ENCODE results near the gene USP14.

Gene USP14

DNA sequence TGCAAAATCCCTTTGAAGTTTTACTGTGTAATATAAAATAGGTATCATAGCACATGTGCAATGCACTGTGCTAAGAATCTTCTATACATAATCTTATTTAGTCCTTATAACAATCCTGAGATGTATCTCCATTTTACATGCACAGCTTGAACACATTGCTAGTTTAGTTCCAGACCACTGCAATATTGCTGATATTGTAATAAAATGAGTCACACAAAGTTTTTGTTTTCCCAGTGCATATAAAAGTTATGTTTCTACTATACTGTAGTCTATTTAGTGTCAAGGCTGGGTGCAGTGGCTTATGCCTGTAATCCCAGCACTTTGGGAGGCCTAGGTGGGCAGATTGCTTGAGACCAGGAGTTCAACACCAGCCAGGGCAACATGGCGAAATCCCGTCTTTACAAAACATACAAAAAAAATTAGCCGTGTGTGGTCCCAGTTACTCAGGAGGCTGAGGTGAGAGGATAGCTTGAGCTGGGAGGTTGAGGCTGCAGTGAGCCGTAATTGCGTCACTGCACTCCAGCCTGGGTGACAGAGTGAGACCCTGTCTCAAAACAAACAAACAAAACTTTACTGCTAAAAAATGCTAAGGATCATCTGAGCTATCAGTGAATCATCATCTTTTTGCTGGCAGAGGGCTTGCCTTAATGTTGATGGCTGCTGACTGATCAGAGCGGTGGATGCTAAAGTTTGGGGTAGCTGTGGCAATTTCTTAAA, 1.7 kb upstream of the USP14 start:
- no peak for DNase-seq

- DNase-seq: no peak
Measured at GRCh38 chr18:159037-159652, 788 bp downstream of the USP14 start.

- DNase-seq: no peak
Measured at GRCh38 chr18:159933-160332, 1.6 kb downstream of the USP14 start.

DNA sequence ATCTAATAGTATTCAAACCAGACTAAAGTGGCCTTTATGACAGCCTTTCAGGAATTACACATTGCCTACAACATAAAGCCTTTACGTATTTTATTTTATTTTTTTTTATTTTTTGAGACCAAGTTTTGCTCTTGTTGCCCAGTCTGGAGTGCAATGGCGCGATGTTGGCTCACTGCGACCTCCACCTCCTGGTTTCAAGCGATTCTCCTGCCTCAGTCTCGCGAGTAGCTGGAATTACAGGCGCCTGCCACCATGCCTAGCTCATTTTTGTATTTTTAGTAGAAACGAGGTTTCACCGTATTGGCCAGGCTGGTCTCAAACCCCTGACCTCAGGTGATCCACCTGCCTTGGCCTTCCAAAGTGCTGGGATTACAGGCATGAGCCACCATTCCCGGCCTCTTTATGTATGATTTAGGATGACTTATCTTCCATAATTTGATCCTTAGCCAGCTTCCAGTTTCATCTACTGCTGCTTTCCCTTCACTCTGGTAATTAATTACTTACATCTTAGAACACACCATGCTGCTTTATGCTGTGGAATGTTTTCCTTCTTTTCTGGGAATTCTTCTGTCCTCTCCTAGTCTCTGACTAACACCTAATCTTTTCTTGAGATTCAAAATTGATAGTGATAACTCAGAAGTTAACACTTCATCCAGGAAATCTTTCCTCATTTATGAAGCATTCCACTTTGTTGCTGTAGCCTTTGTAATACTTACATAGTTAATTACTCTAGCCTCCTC, 2.6 kb downstream of the USP14 start:
- DNase-seq: no peak

GRCh38 chr18:172361-172760, 14.0 kb downstream of the USP14 start:
- no peak for DNase-seq

- no peak for DNase-seq
Measured at GRCh38 chr18:179499-179898, 21.1 kb downstream of the USP14 start.

DNA sequence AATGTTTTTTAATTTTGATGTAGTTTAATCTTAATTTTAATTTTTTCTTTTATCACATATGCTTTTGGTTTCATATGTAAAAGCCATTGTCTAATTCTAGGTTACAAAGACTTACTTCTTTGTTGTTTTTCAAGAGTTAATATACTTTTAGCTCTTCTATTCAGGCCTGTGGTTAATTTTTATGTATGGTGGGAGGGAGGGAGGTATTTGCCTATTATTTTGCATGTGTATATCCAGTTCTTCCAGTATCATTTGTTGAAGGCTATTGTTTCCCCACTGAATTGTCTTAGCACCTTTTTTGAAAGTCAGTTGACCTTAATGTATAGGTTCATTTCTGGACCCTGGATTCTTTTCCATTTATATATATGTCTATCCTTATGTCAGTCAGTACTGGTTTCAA, 23.4 kb downstream of the USP14 start:
- DNase-seq: no peak

GRCh38 chr18:183769-184168, 25.4 kb downstream of the USP14 start:
- no peak for DNase-seq

DNA sequence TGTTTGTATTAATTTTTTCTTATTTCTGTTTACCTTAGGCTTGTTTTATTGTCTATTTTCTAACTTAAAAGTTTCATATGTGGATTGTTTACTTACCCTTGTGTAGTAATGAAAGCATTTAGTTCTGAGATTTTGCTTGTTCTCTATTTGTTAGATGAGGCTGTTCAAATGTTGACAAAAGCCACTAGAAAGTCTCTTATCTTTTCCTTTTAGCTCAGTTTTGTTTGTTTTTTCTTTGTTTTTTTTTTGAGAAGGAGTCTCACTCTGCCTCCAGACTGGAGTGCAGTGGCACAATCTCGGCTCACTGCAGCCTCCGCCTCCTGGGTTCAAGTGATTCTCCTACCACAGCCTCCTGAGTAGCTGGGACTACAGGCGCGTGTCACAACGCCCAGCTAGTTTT, 30.9 kb downstream of the USP14 start:
- no peak for DNase-seq

GRCh38 chr18:191725-192124, 33.4 kb downstream of the USP14 start:
- DNase-seq: no peak

DNA sequence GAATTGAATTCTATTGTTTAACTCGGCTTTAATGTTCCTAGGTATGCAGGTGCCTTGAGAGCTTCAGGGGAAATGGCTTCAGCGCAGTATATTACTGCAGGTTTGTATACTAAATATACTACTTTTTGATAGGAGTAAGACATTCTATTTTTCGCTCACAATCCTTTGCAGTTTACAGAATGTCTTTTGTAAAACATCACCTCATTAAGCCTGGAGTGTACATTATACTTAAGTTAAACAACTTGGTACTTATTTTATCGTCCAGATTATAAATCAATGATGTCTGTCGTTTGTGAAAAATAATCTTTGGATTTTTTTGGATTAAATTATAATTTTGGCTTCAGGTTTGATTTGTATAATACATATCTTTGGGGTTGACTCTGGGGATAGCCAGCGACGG, 34.4 kb downstream of the USP14 start:
- no peak for DNase-seq

GRCh38 chr18:195651-196050, 37.3 kb downstream of the USP14 start:
- DNase-seq: no peak

- no peak for DNase-seq
Measured at GRCh38 chr18:199214-199613, 40.9 kb downstream of the USP14 start.

GRCh38 chr18:199768-200167, 41.4 kb downstream of the USP14 start:
- no peak for DNase-seq

DNA sequence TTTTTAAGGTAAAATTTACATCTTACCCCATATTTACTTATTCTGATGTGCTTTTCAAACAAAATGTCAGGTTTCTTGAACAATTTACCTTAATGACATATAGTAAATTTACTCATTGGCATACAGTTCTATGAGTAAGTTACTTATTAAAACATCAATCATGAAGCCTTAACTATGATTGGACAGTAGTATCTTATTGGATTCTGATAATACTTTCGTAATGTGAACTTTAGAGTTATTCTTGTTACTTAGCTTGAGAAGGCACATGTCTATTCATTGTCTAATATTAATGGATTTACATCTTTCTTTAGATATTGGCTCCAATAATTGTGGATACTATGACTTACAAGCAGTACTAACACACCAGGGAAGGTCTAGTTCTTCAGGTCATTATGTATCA, 51.7 kb downstream of the USP14 start:
- no peak for DNase-seq

DNA sequence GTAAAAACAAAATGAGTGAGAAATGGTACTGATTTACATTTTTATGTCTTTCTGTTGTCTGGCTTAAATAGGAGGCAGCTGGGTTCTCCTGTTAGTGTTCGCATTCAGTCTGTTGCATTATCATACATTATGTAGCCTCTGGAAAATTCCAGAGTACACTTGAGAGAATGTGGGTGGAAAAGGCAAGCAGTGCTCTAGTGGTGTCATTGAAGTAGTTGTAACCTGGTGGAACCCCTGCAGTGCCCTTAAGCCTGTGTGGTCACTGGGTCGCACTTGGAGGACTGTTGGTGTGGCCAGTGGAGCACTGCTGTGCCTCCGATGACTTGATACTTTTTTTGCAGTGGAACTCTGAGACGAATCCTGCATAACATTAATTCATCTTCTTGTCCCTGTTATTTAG, 52.4 kb downstream of the USP14 start:
- DNase-seq: no peak

- no peak for DNase-seq
Measured at GRCh38 chr18:211582-211981, 53.2 kb downstream of the USP14 start.

DNA sequence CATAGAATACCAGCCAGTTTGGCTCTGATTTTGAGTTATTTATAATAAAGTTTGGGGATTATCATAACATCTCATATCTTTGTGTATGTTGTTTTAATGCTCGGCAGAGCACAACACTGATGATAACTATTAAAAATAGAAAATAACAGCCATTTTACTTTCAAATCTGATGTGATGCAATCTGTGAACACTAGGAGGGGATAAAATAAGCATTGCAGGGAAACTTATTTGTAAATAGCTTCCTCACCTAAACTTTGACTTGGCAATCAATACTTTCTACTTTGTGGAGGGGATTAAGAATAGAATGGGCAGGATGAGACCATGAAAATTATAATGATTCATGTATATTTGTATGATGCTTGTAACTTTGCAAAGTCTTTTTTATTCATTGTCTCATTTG, 54.4 kb downstream of the USP14 start:
- DNase-seq: no peak

DNA sequence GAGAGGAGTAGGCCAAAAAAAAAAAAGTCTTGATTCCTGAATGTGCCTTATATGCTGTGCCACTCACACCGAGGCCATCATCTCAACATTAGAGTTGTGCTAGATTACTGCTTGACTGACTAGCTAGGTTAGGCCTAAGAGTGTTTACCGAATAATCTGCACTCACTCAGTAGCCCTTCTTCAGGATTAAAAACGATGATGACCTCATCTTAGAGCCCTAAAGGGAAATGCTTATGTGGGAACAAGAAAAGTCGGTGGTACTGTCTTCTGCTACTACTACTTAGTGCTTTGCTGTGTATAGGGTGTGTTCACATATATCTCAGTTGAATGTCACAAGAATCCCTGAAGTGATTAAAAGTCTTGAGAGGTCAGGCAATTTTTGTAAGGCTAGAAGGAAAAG, 55.1 kb downstream of the USP14 start:
- DNase-seq: no peak

DNA sequence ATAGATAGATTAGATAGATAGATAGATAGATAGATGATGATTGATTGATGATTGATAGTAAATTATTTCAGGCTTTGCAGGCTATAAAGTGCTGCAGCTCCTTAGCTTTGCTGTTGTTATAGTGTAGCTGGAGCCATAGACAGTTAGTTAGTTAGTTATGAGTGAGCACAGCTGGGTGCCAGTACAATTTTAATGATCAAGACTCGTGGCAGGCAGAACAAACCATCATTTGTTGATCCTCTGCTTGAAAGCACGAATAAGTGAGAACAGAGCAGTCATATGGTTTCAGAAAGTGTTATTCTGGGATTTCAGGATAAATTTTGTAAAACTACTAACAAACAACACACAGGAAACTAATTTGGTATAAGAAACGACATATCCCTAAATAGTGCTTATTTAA, 55.6 kb downstream of the USP14 start:
- DNase-seq: no peak

DNA sequence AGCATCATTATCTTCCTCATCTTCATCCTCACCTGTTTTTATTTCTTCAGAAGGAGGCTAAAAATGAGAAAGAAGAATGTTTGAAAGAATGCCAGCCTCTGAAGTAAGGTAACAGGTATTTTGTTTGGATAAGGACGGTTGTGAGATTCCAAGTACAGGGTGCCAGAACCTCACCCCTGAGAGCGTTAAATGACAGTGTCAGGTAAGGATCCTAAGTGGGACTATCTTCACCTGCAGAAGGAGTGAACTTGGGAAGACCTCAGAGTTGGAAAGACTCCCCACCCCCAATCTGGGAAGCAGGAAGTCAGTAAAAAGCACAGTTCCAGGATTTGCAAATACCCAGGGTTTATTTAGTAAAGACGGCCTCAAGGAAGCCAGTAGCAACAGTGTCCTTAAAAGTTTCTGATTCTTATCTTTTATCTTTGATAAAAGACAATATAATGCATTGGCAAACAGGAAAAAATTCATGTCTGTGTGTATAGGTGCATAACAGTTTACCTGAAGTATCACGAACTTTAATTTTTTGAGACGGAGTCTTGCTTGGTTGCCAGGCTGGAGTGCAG, 57.2 kb downstream of the USP14 start:
- DNase-seq: no peak

DNA sequence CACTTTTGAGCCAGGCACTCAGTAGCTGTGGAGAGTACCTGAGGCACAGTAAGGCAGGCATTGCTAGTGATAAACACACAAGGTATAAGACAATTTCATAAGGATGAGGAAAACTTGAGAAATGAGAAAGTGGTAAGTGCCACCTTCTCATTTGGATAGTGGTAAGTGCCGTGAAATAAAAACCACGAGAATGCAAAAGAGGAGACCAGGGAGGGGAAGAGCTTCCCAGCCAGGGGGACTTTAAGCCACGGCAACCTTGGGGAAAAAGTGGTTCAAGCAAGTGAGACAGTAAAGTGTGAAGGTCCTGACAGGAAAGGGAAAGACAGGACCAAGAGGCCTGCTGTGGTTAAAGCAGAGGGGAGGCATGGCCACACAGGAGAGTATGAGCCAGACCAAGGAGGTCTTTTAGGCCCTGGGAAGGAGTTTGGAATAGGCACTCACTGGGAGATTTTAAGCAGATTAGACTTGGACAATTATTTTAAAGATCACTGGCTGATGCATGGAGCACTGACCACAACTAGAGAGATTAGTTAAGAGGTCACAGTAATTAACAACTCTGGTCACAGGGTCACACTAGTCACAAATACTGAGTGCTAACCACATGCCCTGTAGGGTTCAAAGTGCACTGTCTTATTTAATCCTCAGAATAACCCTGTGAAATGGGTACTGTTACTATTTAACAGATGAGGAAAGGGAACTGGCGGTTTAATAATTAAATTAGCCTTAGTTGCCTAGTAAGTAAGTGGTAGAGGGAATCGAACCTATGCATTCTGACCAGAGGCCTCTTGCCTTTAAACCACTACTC, 59.4 kb downstream of the USP14 start:
- DNase-seq: no peak

DNA sequence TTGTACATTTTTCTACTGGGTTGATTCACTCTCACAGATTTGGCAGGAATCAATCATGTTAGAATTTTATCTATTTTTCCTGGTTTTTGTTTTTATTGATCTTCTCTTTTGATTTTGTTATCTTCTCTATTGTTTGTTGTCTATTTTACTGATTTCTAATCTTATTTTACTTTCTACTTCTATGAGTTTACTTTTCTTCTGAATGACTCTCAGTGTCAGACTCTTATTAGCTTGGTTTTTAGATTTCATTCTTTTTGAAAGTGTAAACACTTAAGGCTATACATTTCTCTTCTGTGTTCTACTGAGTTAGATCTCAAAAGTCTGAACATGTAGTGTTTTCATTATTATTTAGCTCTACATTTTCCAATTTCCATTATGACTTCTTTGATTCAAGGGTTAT, 62.4 kb downstream of the USP14 start:
- DNase-seq: no peak
